ENCODE measurements around the gene PTGFRN.

DNA sequence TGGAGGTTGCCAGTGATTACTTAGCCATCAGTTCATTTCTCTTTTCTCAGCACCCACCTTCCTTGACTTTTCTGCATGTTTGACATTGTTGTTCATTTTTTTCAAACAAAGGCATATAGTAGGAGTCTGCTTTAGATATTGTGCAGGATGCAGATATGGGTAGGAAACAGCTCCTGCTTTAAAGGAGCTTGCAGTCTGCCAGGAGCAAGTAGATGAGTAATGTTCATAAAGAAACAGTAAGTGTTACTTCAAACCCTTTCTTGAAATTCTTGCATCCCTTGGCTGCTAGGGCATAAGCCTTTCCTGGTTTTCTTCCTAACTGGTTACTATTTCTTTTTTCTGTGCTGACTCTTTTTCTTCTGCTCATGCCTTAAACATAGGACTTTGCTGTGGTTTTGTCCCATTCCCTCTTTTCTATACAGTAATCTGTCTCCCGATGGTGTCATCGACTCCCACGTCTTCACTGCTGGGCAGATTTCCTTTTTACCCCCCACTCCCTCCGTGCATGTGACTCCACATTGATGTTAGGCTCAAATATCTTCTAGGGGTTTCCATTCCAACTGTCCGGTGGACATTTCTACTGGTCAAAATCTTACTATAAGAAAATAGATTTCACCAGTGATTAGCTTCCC is 20.4 kb downstream of the PTGFRN start:
- TF ChIP-seq POLR2A (IDR thresholded peaks at IDR 0.05; ENCODE audit: low read depth, low read length) (no peak), CEBPB (IDR thresholded peaks at IDR 0.05; ENCODE audit: low read depth, low read length) (no peak), RAD21 (IDR thresholded peaks at IDR 0.05; ENCODE audit: low read length) (no peak), MXI1 (IDR thresholded peaks at IDR 0.05; ENCODE audit: borderline replicate concordance, low read depth, low read length) (no peak), MAZ (IDR thresholded peaks at IDR 0.05; ENCODE audit: borderline replicate concordance, low read depth, low read length) (no peak), RCOR1 (IDR thresholded peaks at IDR 0.05; ENCODE audit: insufficient replicate concordance, low read length) (no peak)
- TF ChIP-seq, protein P1, sequence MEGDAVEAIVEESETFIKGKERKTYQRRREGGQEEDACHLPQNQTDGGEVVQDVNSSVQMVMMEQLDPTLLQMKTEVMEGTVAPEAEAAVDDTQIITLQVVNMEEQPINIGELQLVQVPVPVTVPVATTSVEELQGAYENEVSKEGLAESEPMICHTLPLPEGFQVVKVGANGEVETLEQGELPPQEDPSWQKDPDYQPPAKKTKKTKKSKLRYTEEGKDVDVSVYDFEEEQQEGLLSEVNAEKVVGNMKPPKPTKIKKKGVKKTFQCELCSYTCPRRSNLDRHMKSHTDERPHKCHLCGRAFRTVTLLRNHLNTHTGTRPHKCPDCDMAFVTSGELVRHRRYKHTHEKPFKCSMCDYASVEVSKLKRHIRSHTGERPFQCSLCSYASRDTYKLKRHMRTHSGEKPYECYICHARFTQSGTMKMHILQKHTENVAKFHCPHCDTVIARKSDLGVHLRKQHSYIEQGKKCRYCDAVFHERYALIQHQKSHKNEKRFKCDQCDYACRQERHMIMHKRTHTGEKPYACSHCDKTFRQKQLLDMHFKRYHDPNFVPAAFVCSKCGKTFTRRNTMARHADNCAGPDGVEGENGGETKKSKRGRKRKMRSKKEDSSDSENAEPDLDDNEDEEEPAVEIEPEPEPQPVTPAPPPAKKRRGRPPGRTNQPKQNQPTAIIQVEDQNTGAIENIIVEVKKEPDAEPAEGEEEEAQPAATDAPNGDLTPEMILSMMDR (conservative IDR thresholded peaks at IDR 0.05; ENCODE audit: low read depth, low read length) = no peak
